Measurements from ENCODE around the gene POMP.
A peak's percentile ranks its signal among the peaks of the same experiment; 100 is the strongest.

GRCh38 chr13:28718543-28719226, 59.8 kb downstream of the POMP start, which contains the start of gene SLC46A3:
- TF ChIP-seq CTCF (IDR thresholded peaks at IDR 0.05), result peak; percentile 13; the same call in 1 of the 2 replicates
- no peak for TF ChIP-seq YY1 (IDR thresholded peaks at IDR 0.05; ENCODE audit: low read depth)
- TF ChIP-seq SIN3A (IDR thresholded peaks at IDR 0.05; ENCODE audit: borderline replicate concordance, low read depth, low read length), result 0 out of 2 replicates have a peak, but pooled peaks have one; percentile 10
- TF ChIP-seq POLR2AphosphoS5 (IDR thresholded peaks at IDR 0.05; ENCODE audit: low read depth, low read length), result no peak
- TF ChIP-seq FOSL2 (IDR thresholded peaks at IDR 0.05; ENCODE audit: borderline replicate concordance, low read depth), result no peak
- no peak for TF ChIP-seq USF2 (IDR thresholded peaks at IDR 0.05; ENCODE audit: borderline replicate concordance, low read depth, low read length)
- TF ChIP-seq, protein P1, sequence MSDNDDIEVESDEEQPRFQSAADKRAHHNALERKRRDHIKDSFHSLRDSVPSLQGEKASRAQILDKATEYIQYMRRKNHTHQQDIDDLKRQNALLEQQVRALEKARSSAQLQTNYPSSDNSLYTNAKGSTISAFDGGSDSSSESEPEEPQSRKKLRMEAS (IDR thresholded peaks at IDR 0.05; ENCODE audit: low read depth), result peak; percentile 82; the same call in 1 of the 2 replicates
- no peak for TF ChIP-seq GABPA (IDR thresholded peaks at IDR 0.05; ENCODE audit: low read depth)
- TF ChIP-seq RXRA (IDR thresholded peaks at IDR 0.05; ENCODE audit: borderline replicate concordance, low read depth), result no peak

Measured in SK-N-SH (cell line).